K562 (cell line): ENCODE measurements around the gene MPRIP. TPM values are rescaled to one million over a fixed set of nuclear protein-coding genes. Genes with fewer than 3 reads are reported as not detected.

Source experiments
- ATAC-seq: fragments of 200-7000 bp; cut with Tn5 transposase; 3 replicates; pipeline ENCODE4 v1.9.1; 2020; ENCODE audit warnings: moderate library complexity
- BruUV-seq: library from RNA; stranded (reverse); fragments of 400-500 nt; replicated peaks from 2 replicates; lab custom pipeline; 2021; lab: Mats Ljungman, UMichigan
- CTCF ChIA-PET: fragments of 300-600 bp; formaldehyde crosslinking; extraction: SDS; loops from one replicate; lab custom pipeline; 2021; ENCODE audit warnings: low intra/inter-chr PET ratio; lab: Yijun Ruan, JAX
- POLR2A ChIA-PET: fragments of 300-600, 350-650 bp; sonication (Branson Sonifier 250); formaldehyde crosslinking; extraction: SDS; loops from one replicate; lab custom pipeline; 2021; ENCODE audit warnings: antibody characterized with exemption, inconsistent platforms; lab: Yijun Ruan, JAX
- DNase-seq, 4 experiments: peaks; one replicate each; pipeline versions ENCODE4 v3.0.0 to v3.0.0-alpha.2; 2011 to 2018; ENCODE audit warnings: low spot score in 3 of 4, mixed read lengths in 3 of 4; ENCODE audit errors: extremely low read depth in 1 of 4
- FAIRE-seq: peaks from 2 replicates; lab custom pipeline; 2011; peaks lifted over from hg19 to GRCh38; lab: Jason Lieb, UNC
- H2AFZ ChIP-seq: 2 replicates; pipeline ENCODE4 v1.6.0; 2011; ENCODE audit warnings: low read depth, low read length, control low read depth, inconsistent platforms
- H3K27ac ChIP-seq: fragments of 200-600 bp; 3 replicates; pipeline ENCODE4 v1.8.0; 2011; ENCODE audit warnings: low read depth, mild to moderate bottlenecking, control low read depth, inconsistent platforms, low read length, moderate library complexity, mixed read lengths; ENCODE audit errors: extremely low read depth
- H3K27me3 ChIP-seq, 2 experiments: fragments of 300-600 bp in 1 of 2; 2 replicates in 1 of 2; 3 replicates in 1 of 2; pipeline versions ENCODE4 v1.6.0 to v1.8.0; 2011; ENCODE audit warnings: inconsistent platforms in 2 of 2, low read length in 2 of 2, mild to moderate bottlenecking in 1 of 2, mixed read lengths in 1 of 2, moderate library complexity in 1 of 2; ENCODE audit not compliant: control insufficient read depth in 2 of 2, insufficient read depth in 2 of 2
- H3K36me3 ChIP-seq: fragments of 300-600 bp; 3 replicates; pipeline ENCODE4 v1.8.0; 2011; ENCODE audit warnings: mild to moderate bottlenecking, low read length, inconsistent platforms; ENCODE audit not compliant: control insufficient read depth, insufficient read depth
- H3K4me1 ChIP-seq, 2 experiments: fragments of 200-600 bp in 1 of 2; replicated peaks in 1 of 2; 2 replicates in 1 of 2; 3 replicates in 1 of 2; pipeline versions ENCODE4 v1.5.1 to v1.8.0; 2011; ENCODE audit warnings: inconsistent platforms in 2 of 2, low read length in 2 of 2, mild to moderate bottlenecking in 1 of 2, mixed read lengths in 1 of 2, moderate library complexity in 1 of 2; ENCODE audit not compliant: control insufficient read depth in 2 of 2, insufficient read depth in 2 of 2
- H3K4me2 ChIP-seq: 2 replicates; pipeline ENCODE4 v1.6.1; 2011; ENCODE audit warnings: low read length, control low read depth, inconsistent platforms, mixed read lengths; ENCODE audit not compliant: insufficient read depth
- H3K4me3 ChIP-seq: fragments of 200-600 bp; sonication (generic), shearing (Covaris generic); 2 replicates; pipeline ENCODE4 v1.5.1; 2016; ENCODE audit warnings: control low read depth, inconsistent platforms
- H3K79me2 ChIP-seq: fragments of 200-600 bp; 3 replicates; pipeline ENCODE4 v1.8.0; 2011; ENCODE audit warnings: low read length, inconsistent platforms; ENCODE audit not compliant: control insufficient read depth, insufficient read depth
- H3K9ac ChIP-seq, 2 experiments: 2 replicates each; pipeline versions ENCODE4 v1.6.0 to v1.6.1; 2011; ENCODE audit warnings: low read depth in 2 of 2, low read length in 2 of 2, control low read depth in 1 of 2, inconsistent platforms in 1 of 2, mild to moderate bottlenecking in 1 of 2, mixed read lengths in 1 of 2; ENCODE audit not compliant: insufficient read depth in 1 of 2
- H3K9me1 ChIP-seq: one replicate; pipeline ENCODE4 v1.6.0; 2011; ENCODE audit warnings: inconsistent platforms, mild to moderate bottlenecking, low read length, moderate library complexity; ENCODE audit not compliant: control insufficient read depth, insufficient read depth
- H3K9me3 ChIP-seq: replicated peaks from 2 replicates; pipeline ENCODE4 v1.5.1; 2011; ENCODE audit warnings: low read depth, low read length, inconsistent platforms; ENCODE audit not compliant: control insufficient read depth, insufficient read depth
- H4K20me1 ChIP-seq: replicated peaks from 2 replicates; pipeline ENCODE4 v1.6.1; 2011; ENCODE audit warnings: low read length, inconsistent platforms, mixed read lengths; ENCODE audit not compliant: control insufficient read depth, insufficient read depth
- DACH1 ChIP-seq: fragments of 450-650 bp; IDR thresholded peaks from 2 replicates; pipeline ENCODE4 v1.6.1; 2018; ENCODE audit not compliant: partially characterized antibody
- E2F1 ChIP-seq: sonication (generic); formaldehyde crosslinking; IDR thresholded peaks from 2 replicates; pipeline ENCODE4 v1.8.1; 2023; ENCODE audit warnings: mild to moderate bottlenecking, missing genetic modification reagents, moderate library complexity
- FUS ChIP-seq: fragments of 200-400 bp; formaldehyde crosslinking; optimal IDR thresholded peaks from 2 replicates; pipeline ENCODE3; 2017; ENCODE audit warnings: low read depth, low read length
- HMGN3 ChIP-seq: IDR thresholded peaks from 2 replicates; pipeline ENCODE4 v1.6.1; 2011; ENCODE audit warnings: borderline replicate concordance, low read depth, mild to moderate bottlenecking, mixed read lengths, low read length; ENCODE audit not compliant: insufficient read length; ENCODE audit errors: extremely low read depth
- SRSF9 ChIP-seq: fragments of 200-400 bp; formaldehyde crosslinking; IDR thresholded peaks from 2 replicates; pipeline ENCODE4 v1.6.1; 2017; ENCODE audit warnings: low read depth, low read length, borderline replicate concordance
- ZNF644 ChIP-seq: fragments of 200-800 bp; sonication (Bioruptor generic); IDR thresholded peaks from 2 replicates; pipeline ENCODE4 v1.6.1; 2016; ENCODE audit warnings: low read depth, missing genetic modification characterization, missing compliant biosample characterization
- WGBS: fragments of 100-300 bp; shearing (Covaris generic); methylation state at CpG from one replicate; pipeline ENCODE4 v1.1.6; 2016; ENCODE audit warnings: low coverage, mixed read lengths; ENCODE audit not compliant: insufficient coverage; ENCODE audit errors: missing lambda C conversion rate; 5-methylcytosine and 5-hydroxymethylcytosine counted together
- in situ Hi-C: fragments of 300-500 bp; cut with MboI; formaldehyde crosslinking; loops from 4 replicates; pipeline ENCODE4 v1.15.0; 2018; ENCODE audit warnings: inconsistent platforms, mixed read lengths
- intact Hi-C: fragments of 100-400 bp; cut with micrococcal nuclease; formaldehyde crosslinking; loops from 2 replicates; pipeline ENCODE4 v1.14.2; 2022
- polyA plus RNA-seq, 8 experiments: library from polyadenylated mRNA; depleted of rRNA in 4 of 8; stranded (reverse) in 5 of 8; unstranded in 3 of 8; fragments of >200 nt; fragmentation: Nextera tagmentation in 2 of 8; fragmentation: Illumina TruSeq in 1 of 8; extraction: Ambion mirVana in 2 of 8; extraction: Trizol in 1 of 8; gene quantifications; 2 replicates each; pipeline versions ENCODE4 v1.2.1 to v1.2.3, GENCODE V29; 2011 to 2014; ENCODE audit warnings: inconsistent platforms in 1 of 8, missing spikeins in 1 of 8
- total RNA-seq, 7 experiments: library from RNA; depleted of rRNA in 6 of 7; stranded (reverse); fragments of >200 nt in 6 of 7; fragmentation: Illumina TruSeq in 2 of 7; extraction: Trizol in 2 of 7; gene quantifications; 2 replicates each; pipeline versions ENCODE4 v1.2.1 to v1.2.3, GENCODE V29; 2011 to 2021; ENCODE audit warnings: low replicate concordance in 1 of 7

The MPRIP gene
- total and polyA plus RNA-seq, 9 of the 15 experiments (the other 6 are each of a cell fraction or from before 2014, with no cell fraction given): 10.0 to 72.6 (median 30.1) TPM

DNA sequence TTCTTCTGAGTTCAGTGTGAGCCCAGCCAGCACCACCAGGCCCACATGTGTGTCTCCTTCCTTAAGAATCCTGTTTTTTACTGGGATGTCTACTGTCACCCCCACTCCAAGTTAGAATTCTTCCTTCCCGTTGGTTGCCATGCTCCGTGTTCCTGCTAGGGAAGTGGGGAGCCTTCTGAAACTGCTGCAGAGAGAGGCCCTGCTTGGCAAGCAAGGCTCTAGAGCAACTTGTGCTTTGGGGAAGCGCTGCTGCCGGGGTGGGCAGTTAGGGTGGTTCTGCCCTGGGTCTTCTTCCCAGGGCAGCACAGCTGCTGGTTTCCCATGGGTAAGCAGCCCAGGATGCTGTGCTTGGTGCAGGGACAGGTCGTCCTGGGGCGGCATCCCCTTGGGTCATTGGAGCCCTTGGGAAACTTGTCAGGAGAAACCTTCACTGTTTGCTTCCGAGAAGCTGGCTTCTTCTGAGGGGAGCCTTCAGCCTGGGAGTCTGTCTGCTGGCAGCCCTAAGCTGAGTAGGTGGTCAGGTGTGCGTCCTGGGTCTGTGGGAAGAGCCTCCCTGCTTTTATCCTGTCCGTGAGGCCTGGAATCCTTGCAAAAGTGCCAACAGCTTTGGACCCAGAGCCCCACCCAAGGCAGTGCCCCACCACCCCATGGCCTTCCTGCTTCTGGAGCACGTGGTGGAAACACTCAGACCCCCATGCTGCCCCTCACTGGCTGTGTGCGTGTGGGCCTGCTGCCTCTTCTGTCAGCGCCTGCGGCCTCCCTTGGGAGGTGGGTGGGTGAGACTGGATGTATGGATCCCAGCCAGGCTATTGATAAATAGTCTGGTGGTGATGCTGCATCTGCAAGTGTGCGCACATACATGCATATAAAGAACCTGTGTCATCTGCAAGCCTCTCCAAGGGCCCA is 92.0 kb downstream of the MPRIP start:
- CTCF ChIA-PET: no interaction called here
- POLR2A ChIA-PET: interaction anchor here (0.5 to 0.6 kb wide), 2 partner anchors 32 to 644 kb away, joined by 3 to 4 read pairs; no protein-coding TSS in a partner anchor
- no peak overlapping the region for H3K27ac ChIP-seq
- in situ Hi-C loops (no loop called here), intact Hi-C loops (no loop called here)
- H3K4me3 ChIP-seq: no peak overlapping the region
- no TSS peak for BruUV-seq
- no peak for FAIRE-seq
- no peaks in the 10 kb centered on the region for H3K9me3 ChIP-seq
- peaks cover 0 to 3% of the 10 kb centered on the region in 2 experiments; a peak in 1 of 5 replicates for H3K4me1 ChIP-seq
- no peaks in the 10 kb centered on the region for H3K27me3 ChIP-seq
- peaks cover 7% of the 10 kb centered on the region; the same call in 1 of the 3 replicates for H3K36me3 ChIP-seq
- H2AFZ ChIP-seq: no peak overlapping the region
- no peaks in the 10 kb centered on the region for H3K79me2 ChIP-seq
- no peak overlapping the region for H3K4me2 ChIP-seq
- WGBS: 88% methylated on average over 10 of the region's 14 CpGs
- ATAC-seq: no peak
- no peak for DNase-seq
- H4K20me1 ChIP-seq: 0 out of 2 replicates have a peak, but pooled peaks cover 3% of the 10 kb centered on the region
- no peak overlapping the region for H3K9ac ChIP-seq
- no peaks in the 10 kb centered on the region for H3K9me1 ChIP-seq
- TF ChIP-seq HMGN3: no peak
- no peak for TF ChIP-seq SRSF9
- no peak for TF ChIP-seq ZNF644 (tag)
- no peak for TF ChIP-seq FUS
- no peak for TF ChIP-seq E2F1 (CRISPR knock-in tag)
- no peak for TF ChIP-seq DACH1
